ENCODE results near the gene EDRF1.

Gene EDRF1

DNA sequence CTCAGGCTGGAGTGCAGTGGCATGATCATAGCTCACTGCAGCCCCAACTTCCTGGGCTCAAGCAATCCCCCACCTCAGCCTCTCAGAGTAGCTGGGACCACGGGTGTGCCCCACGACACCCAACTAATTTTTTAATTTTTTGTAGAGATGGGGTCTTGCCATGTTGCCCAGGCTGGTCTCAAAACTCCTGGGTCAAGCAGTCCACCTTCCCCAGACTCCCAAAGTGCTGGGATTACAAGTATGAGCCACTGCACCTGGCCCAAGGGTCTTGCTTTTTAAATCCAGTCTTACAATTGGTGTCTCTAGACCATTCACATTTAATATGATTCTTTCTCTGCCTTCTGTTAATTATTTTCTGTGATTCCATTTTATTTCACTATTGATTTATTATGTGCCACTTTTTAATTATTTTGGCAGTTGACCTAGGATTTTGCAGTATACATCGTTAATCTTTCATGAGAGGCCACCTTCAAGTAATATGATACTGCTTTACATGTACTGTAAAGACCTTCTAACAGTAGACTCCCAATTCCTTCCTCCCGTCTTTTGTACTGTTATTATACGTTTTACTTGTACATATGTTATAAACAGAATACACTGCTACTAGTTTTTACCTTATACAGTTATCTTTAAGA lies 37.5 kb downstream of the EDRF1 start:
- no peak overlapping the region for H3K4me3 ChIP-seq (ENCODE audit: low read depth, low read length)
- peaks cover 49% of the 10 kb centered on the region for H3K36me3 ChIP-seq

GRCh38 chr10:125757742-125758141 lies 38.2 kb downstream of the EDRF1 start:
- TF ChIP-seq CTCF (IDR thresholded peaks at IDR 0.05; ENCODE audit: low read depth, low read length): no peak
- Histone ChIP-seq H3K27me3 (no peaks in the 10 kb centered on the region), H3K36me3 (peaks cover 49% of the 10 kb centered on the region), H3K9me3 (no peaks in the 10 kb centered on the region), H3K4me3 (ENCODE audit: low read depth, low read length) (no peak overlapping the region), H3K4me1 (no peaks in the 10 kb centered on the region)
- DNase-seq: no peak

More for the DNA sequence above, 37.5 kb downstream of the EDRF1 start:
- Histone ChIP-seq H3K4me1 (no peaks in the 10 kb centered on the region), H3K9me3 (no peaks in the 10 kb centered on the region), H3K27me3 (no peaks in the 10 kb centered on the region)
- DNase-seq: no peak
- TF ChIP-seq CTCF (IDR thresholded peaks at IDR 0.05; ENCODE audit: low read depth, low read length): no peak

- no peak for DNase-seq
- no peak for TF ChIP-seq CTCF (IDR thresholded peaks at IDR 0.05; ENCODE audit: low read depth, low read length)
- Histone ChIP-seq H3K36me3 (peaks cover 36% of the 10 kb centered on the region), H3K9me3 (no peaks in the 10 kb centered on the region), H3K4me1 (no peaks in the 10 kb centered on the region), H3K27me3 (no peaks in the 10 kb centered on the region), H3K4me3 (ENCODE audit: low read depth, low read length) (no peak overlapping the region)
These were observed 42.5 kb downstream of the EDRF1 start for GRCh38 chr10:125761961-125762360.

DNA sequence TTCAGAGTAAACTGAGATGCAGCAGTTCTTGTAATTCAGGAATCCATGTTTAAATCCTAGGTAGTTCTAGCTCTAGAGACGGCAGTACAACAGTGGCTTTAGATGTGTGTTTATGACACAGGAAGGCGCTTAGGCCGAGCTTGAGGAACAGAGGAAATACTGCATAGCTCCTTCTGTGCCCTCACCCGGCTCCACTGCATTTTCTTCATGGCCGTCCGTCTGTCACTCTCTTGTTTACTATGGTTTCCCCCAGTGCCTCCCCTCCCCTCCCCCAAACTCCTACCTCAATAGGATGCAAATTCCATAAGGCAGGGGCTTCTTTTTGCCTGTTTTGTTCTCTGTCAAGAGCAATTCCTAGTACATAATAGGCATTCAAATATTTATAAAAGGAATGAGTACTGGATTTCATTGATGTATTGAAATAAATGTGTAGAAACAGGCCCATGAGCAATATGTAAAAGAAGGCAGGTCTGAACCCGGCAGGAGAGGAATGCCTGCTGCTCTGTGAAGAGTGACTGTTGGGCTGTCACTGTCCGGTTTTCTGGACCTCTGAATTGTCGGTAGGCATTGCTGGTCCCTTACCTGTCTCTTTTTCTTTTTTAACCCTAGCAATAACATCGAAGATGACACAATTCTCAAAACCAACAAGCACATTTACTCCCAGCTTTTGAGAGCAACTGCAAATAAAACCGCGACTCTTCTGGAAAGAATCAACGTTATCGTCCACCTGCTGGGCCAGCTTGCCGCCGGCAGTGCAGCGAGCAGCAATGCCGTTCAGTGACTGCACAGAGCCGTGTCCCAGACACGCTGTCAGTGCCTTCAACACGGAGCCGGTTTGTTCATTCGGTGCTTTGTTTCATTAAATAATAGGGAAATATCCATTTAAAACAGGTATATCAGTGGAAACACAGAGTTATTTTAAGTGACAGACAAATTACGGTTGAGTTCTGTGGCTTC lies 43.5 kb downstream of the EDRF1 start:
- Histone ChIP-seq H3K4me3 (ENCODE audit: low read depth, low read length) (no peak overlapping the region), H3K4me1 (no peaks in the 10 kb centered on the region), H3K27me3 (no peaks in the 10 kb centered on the region), H3K36me3 (peaks cover 34% of the 10 kb centered on the region), H3K9me3 (no peaks in the 10 kb centered on the region)
- TF ChIP-seq CTCF (IDR thresholded peaks at IDR 0.05; ENCODE audit: low read depth, low read length): no peak
- no peak for DNase-seq

- Histone ChIP-seq H3K4me1 (no peaks in the 10 kb centered on the region), H3K4me3 (ENCODE audit: low read depth, low read length) (no peak overlapping the region), H3K36me3 (peaks cover 18% of the 10 kb centered on the region), H3K9me3 (no peaks in the 10 kb centered on the region), H3K27me3 (no peaks in the 10 kb centered on the region)
- no peak for DNase-seq
- TF ChIP-seq CTCF (IDR thresholded peaks at IDR 0.05; ENCODE audit: low read depth, low read length): no peak
These were observed 46.3 kb downstream of the EDRF1 start for GRCh38 chr10:125765835-125766234.

DNA sequence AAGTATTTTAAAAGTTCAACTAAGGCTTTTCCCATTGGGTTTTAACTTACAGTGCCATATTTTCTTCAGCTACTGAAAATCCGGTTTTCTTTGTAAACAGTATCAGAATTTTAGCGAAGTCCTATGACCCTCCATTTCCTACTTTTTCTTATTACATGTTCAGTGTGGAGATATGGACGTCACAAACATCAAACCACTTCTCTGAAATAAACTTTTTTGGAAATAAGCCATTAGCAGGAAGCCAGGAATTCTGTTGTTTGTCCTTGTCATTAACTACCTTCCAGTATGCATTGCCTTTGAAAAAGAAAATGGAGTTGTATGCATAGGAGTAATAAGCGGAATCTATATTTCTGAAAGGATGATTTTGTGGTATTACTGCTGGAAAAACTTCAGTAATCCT lies 47.0 kb downstream of the EDRF1 start:
- TF ChIP-seq CTCF (IDR thresholded peaks at IDR 0.05; ENCODE audit: low read depth, low read length): no peak
- H3K4me1 ChIP-seq: no peaks in the 10 kb centered on the region
- no peaks in the 10 kb centered on the region for H3K27me3 ChIP-seq
- no peaks in the 10 kb centered on the region for H3K9me3 ChIP-seq
- no peak overlapping the region for H3K4me3 ChIP-seq (ENCODE audit: low read depth, low read length)
- H3K36me3 ChIP-seq: peaks cover 14% of the 10 kb centered on the region
- DNase-seq: no peak

Measured in BE2C (cell line).